ENCODE results near the gene AACS.
A peak's percentile ranks its signal among the peaks of the same experiment; 100 is the strongest.

The AACS gene

DNA sequence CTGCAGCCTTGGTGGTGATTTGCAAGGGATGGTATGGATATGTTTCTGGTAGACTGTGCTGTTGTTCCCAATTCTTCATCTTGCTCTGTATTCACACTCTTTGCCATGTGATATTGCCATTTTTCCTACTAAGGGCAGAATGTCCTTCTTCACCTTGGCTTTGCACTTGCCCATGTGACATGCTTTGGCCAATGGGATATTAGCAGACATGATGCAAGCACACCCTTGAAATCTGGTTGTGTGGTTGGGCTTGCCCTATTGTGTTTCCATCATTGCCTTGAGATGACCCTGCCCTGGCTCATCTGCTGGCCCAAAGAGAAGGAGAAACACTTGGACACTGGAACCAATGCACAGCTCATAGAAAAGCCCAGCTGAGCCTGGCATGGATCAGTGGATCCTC, 110.3 kb downstream of the AACS start:
- Mint-ChIP-seq H3K9me3 (peaks cover 7% of the 10 kb centered on the region), H3K36me3 (ENCODE audit: low read depth) (no peaks in the 10 kb centered on the region), H3K27ac (no peak overlapping the region), H3K27me3 (ENCODE audit: low read depth) (peaks cover 39% of the 10 kb centered on the region), H3K4me1 (peaks cover 5% of the 10 kb centered on the region), H3K4me3 (no peak overlapping the region)
- TF ChIP-seq, protein P1, sequence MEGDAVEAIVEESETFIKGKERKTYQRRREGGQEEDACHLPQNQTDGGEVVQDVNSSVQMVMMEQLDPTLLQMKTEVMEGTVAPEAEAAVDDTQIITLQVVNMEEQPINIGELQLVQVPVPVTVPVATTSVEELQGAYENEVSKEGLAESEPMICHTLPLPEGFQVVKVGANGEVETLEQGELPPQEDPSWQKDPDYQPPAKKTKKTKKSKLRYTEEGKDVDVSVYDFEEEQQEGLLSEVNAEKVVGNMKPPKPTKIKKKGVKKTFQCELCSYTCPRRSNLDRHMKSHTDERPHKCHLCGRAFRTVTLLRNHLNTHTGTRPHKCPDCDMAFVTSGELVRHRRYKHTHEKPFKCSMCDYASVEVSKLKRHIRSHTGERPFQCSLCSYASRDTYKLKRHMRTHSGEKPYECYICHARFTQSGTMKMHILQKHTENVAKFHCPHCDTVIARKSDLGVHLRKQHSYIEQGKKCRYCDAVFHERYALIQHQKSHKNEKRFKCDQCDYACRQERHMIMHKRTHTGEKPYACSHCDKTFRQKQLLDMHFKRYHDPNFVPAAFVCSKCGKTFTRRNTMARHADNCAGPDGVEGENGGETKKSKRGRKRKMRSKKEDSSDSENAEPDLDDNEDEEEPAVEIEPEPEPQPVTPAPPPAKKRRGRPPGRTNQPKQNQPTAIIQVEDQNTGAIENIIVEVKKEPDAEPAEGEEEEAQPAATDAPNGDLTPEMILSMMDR (IDR thresholded peaks at IDR 0.05; ENCODE audit: unreplicated experiment in 3 of 3), result no peak

DNA sequence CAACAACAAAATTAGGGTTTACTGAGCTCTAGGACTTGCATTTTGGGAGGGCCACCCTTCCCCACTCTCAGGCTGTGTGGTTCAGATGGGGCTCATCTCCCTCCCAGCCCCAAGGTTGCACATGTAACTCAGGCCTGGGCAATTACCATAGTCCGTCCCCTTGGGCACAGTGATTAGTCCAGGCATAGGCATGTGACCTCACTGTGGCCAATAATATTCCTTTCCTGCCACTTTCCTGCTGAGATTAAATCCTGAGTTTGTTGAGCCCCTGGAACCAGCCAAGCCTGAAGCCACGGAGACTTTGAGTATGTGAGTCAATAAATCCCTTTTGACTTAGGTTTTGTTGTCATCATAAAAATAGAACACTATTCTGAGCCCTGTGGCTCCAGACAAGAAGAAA, 113.0 kb downstream of the AACS start:
- Mint-ChIP-seq H3K9me3 (peaks cover 3% of the 10 kb centered on the region), H3K4me1 (no peaks in the 10 kb centered on the region), H3K36me3 (ENCODE audit: low read depth) (no peaks in the 10 kb centered on the region), H3K4me3 (no peak overlapping the region), H3K27ac (no peak overlapping the region), H3K27me3 (ENCODE audit: low read depth) (peaks cover 59% of the 10 kb centered on the region)
- TF ChIP-seq, protein P1 (IDR thresholded peaks at IDR 0.05; ENCODE audit: unreplicated experiment in 3 of 3), result no peak

DNA sequence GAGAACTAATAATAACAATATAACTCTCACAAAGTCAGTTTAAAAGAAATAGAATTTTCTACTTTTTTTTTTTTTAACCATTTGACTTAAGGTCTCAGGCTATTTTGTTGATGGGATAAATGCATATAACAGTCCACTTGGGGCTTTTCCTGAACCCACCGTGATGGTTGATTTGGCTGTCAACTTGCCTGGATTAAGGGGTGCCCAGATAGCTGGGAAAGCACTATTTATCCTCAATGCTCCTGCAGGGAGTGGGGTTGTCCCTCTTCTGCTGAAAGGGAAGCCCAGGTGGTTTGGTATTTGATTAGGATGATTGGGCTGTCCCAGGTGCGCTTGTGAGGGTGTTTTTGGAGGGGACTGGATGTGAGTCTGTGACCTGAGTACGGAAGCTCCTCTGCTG, 114.9 kb downstream of the AACS start:
- Mint-ChIP-seq H3K9me3 (peaks cover 3% of the 10 kb centered on the region), H3K4me3 (no peak overlapping the region), H3K36me3 (ENCODE audit: low read depth) (no peaks in the 10 kb centered on the region), H3K27me3 (ENCODE audit: low read depth) (peaks cover 72% of the 10 kb centered on the region), H3K4me1 (no peaks in the 10 kb centered on the region), H3K27ac (no peak overlapping the region)
- TF ChIP-seq, protein P1 (IDR thresholded peaks at IDR 0.05; ENCODE audit: unreplicated experiment in 3 of 3), result no peak

DNA sequence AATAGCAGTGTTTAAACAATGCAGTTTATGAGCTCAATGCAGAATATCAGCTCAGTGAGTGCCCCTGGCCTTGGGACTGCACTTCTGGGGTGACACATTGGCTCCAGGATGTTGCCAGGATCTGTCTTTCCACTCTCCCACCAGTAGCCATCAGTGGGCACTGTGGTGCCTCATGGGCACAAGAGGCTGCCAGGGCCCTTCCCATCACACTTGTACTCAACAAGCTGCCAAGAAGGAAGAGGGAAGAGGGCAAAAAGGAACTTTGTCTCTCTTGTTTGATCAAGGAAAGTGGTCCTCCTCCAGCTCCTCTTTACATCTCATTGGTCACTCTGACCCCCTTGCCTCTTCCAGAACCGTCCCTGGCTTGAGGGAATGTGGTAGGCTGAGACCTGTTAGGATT, 115.9 kb downstream of the AACS start:
- TF ChIP-seq, protein P1 (IDR thresholded peaks at IDR 0.05; ENCODE audit: unreplicated experiment in 3 of 3), result no peak
- H3K27me3 Mint-ChIP-seq (ENCODE audit: low read depth), result peaks cover 74% of the 10 kb centered on the region
- H3K9me3 Mint-ChIP-seq, result peaks cover 1% of the 10 kb centered on the region

GRCh38 chr12:125183187-125184067, 118.2 kb downstream of the AACS start:
- peaks cover 76% of the 10 kb centered on the region for H3K27me3 Mint-ChIP-seq (ENCODE audit: low read depth)
- H3K27ac Mint-ChIP-seq, result no peak overlapping the region
- no peaks in the 10 kb centered on the region for H3K9me3 Mint-ChIP-seq
- peaks cover 9% of the 10 kb centered on the region for H3K4me1 Mint-ChIP-seq
- peak overlapping the region in 1 of 3 experiments; percentile 11 for H3K4me3 Mint-ChIP-seq
- TF ChIP-seq, protein P1 (IDR thresholded peaks at IDR 0.05; ENCODE audit: unreplicated experiment in 3 of 3), result peak; percentile 98 to 99 (median 99)
- no peaks in the 10 kb centered on the region for H3K36me3 Mint-ChIP-seq (ENCODE audit: low read depth)

More for the DNA sequence above, 115.9 kb downstream of the AACS start:
- Mint-ChIP-seq H3K4me1 (no peaks in the 10 kb centered on the region), H3K4me3 (no peak overlapping the region), H3K27ac (no peak overlapping the region), H3K36me3 (ENCODE audit: low read depth) (no peaks in the 10 kb centered on the region)

Data from nephron (organoid).